Measurements from ENCODE around the gene MRPL33. TPM values are rescaled to one million over a fixed set of nuclear protein-coding genes. Genes with fewer than 3 reads are reported as not detected.

MRPL33 gene
- total RNA-seq, 4 donors from 2014 or later: 216 to 448 (median 360) TPM

DNA sequence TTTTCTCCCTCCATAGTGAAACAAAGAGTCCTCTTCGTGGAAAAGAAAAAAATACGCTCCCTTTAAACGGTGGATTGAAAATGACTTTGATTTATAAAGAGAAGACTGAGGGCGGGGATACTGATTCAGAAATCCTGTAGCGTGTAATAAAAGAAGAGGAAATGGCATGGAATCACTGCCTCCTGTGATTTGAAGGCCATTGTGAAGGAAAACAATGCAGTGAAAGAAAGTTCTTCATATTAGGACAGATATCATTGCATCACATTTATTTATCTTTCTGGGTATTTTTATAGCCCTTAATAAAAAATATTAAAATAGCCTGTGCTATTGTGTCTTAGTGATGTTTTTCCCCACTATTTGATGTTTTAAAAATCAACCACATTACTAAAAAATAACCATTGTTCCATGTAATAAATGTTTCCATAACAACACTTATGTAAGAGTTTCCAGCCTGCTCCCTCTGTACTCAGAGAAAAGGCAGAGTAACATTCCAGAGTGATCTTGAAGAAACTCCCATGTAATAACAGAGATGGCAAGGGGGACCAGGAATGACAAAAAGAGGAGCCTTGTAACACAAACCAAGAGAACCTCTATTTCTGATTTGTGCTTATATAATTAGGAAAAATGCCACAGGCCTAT lies 8.0 kb downstream of the MRPL33 start:
- 24 to 43% methylated on average over 5 of the region's 5 CpGs for WGBS, 2 donors (ENCODE audit: low coverage in 1 of 2)
- peaks cover 4 to 65% (median 33%) of the 10 kb centered on the region in 3 donors for H3K4me1 ChIP-seq

DNA sequence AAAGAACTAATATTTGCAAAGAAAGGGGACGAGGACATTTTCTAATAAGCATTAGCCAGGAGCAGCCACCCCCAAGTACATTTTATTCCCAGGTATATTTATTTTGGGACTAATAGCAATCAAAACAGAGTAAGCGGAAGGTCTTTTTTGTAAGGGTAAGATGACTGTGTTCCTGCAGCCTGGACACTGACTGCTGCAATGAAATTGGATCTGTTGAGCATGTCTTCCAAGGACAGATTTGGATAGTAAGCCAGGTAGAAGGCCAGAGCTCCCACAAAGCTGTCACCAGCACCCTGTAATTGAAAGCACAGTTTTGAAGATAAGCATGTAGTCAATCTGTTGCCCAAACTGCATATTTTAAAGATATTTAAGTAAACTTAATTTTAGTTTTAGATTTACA lies 10.0 kb downstream of the MRPL33 start:
- no peaks in the 10 kb centered on the region for H3K36me3 ChIP-seq
- no peaks in the 10 kb centered on the region for H3K27me3 ChIP-seq
- ATAC-seq: no peak
- peaks cover 4 to 46% (median 28%) of the 10 kb centered on the region in 3 donors for H3K4me1 ChIP-seq
- no peak overlapping the region for H3K4me3 ChIP-seq
- H3K27ac ChIP-seq: peak overlapping the region; percentile 39 to 95 (median 67)
- 85 to 94% methylated on average over 2 of the region's 2 CpGs for WGBS, 2 donors (ENCODE audit: low coverage in 1 of 2)
- no peaks in the 10 kb centered on the region for H3K9me3 ChIP-seq
- TF ChIP-seq POLR2A (IDR thresholded peaks at IDR 0.05): no peak

More for the DNA sequence above, 8.0 kb downstream of the MRPL33 start:
- Histone ChIP-seq H3K27ac (peak overlapping the region; percentile 85 to 99 (median 94)), H3K9me3 (no peaks in the 10 kb centered on the region), H3K36me3 (peaks cover 0 to 4% of the 10 kb centered on the region in 2 donors), H3K4me3 (no peak overlapping the region), H3K27me3 (no peaks in the 10 kb centered on the region)
- ATAC-seq: peak; percentile 58
- TF ChIP-seq POLR2A (IDR thresholded peaks at IDR 0.05): no peak
- TF ChIP-seq EP300 (IDR thresholded peaks at IDR 0.05): no peak
- no peak for TF ChIP-seq CTCF (IDR thresholded peaks at IDR 0.05)
- no peak for TF ChIP-seq POLR2AphosphoS5 (IDR thresholded peaks at IDR 0.05)

DNA sequence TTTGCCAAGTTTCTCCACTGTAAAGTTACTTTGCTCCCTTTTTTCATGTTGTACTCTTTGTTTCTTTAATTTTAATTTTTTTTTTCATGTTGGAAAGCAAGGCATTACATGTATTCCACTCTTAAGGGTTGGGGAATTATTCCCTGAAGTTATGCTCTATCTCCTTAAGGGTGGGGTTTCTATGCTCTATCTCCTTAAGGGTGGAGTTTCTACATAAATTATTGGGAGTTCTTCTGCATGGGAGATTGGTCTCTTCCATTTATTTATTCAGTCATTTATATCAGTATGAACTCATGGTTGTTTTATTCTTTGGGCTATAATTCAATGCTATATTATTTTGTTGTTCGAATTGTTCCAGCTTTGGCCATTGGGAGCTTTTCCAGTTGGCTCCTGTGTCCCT lies 11.2 kb downstream of the MRPL33 start:
- peak overlapping the region in 1 of 4 donors; percentile 94 for H3K27ac ChIP-seq
- ATAC-seq: no peak
- WGBS, 2 donors (ENCODE audit: low coverage in 1 of 2): 80% methylated on average over 1 of the region's 1 CpG; no CpG with 5 or more reads in 1 of the 2 donors
- no peak overlapping the region for H3K4me3 ChIP-seq
- H3K36me3 ChIP-seq: no peaks in the 10 kb centered on the region
- H3K27me3 ChIP-seq: no peaks in the 10 kb centered on the region
- TF ChIP-seq CTCF (IDR thresholded peaks at IDR 0.05) (no peak), POLR2AphosphoS5 (IDR thresholded peaks at IDR 0.05) (no peak), EP300 (IDR thresholded peaks at IDR 0.05) (no peak), POLR2A (IDR thresholded peaks at IDR 0.05) (no peak)
- H3K4me1 ChIP-seq: peaks cover 4 to 34% (median 20%) of the 10 kb centered on the region in 3 donors
- no peaks in the 10 kb centered on the region for H3K9me3 ChIP-seq

DNA sequence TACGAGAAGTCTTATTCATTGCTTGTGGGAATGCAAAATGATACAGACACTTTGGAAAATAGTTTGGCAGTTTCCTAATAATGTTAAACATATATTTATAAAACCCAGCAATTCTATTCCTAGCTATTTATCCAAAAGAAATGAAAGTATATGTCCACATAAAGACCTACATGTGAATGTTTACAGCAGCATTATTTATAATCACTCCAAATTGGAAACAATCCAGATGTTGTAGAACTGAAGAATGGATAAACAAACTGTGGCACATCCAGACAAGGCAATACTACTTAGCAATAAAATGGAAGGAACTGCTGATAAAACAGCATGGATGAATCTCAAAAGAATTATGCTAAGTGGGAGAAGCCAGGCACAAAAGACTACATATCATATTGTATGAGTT lies 19.3 kb downstream of the MRPL33 start:
- ATAC-seq: no peak
- TF ChIP-seq POLR2A (IDR thresholded peaks at IDR 0.05): no peak
- no peak for TF ChIP-seq EP300 (IDR thresholded peaks at IDR 0.05)
- TF ChIP-seq CTCF (IDR thresholded peaks at IDR 0.05): no peak
- TF ChIP-seq POLR2AphosphoS5 (IDR thresholded peaks at IDR 0.05): no peak
- H3K4me3 ChIP-seq: no peak overlapping the region
- H3K9me3 ChIP-seq: no peaks in the 10 kb centered on the region
- H3K36me3 ChIP-seq: no peaks in the 10 kb centered on the region
- H3K27me3 ChIP-seq: no peaks in the 10 kb centered on the region
- 89 to 91% methylated on average over 1 of the region's 1 CpG for WGBS, 2 donors (ENCODE audit: low coverage in 1 of 2)
- peaks cover 4 to 11% (median 4%) of the 10 kb centered on the region in 3 donors for H3K4me1 ChIP-seq
- H3K27ac ChIP-seq: no peak overlapping the region

DNA sequence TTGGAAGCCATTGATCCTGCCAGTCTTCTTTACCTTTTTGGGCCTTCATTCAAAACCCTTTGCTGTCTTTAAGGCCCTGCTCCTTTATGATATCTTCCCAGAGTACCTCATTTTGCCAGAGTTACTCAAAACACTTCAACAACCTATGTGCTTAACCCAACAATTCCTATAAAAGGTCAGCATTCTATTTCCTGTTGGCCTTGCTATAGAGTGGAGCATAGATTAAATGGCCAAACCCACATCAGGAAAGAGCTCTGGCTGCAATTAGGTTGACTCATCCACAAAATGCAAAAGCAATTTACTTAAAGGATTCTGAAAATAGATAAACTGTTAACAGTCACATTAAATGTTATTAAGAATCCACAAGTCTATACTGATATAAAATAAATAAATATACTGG lies 21.2 kb downstream of the MRPL33 start:
- no peaks in the 10 kb centered on the region for H3K9me3 ChIP-seq
- H3K36me3 ChIP-seq: no peaks in the 10 kb centered on the region
- peak overlapping the region in 1 of 4 donors; percentile 19 for H3K27ac ChIP-seq
- no peak for ATAC-seq
- H3K4me3 ChIP-seq: no peak overlapping the region
- H3K4me1 ChIP-seq: peaks cover 10 to 31% (median 16%) of the 10 kb centered on the region in 3 donors
- TF ChIP-seq CTCF (IDR thresholded peaks at IDR 0.05) (no peak), EP300 (IDR thresholded peaks at IDR 0.05) (no peak), POLR2A (IDR thresholded peaks at IDR 0.05) (no peak), POLR2AphosphoS5 (IDR thresholded peaks at IDR 0.05) (no peak)
- no peaks in the 10 kb centered on the region for H3K27me3 ChIP-seq

Measured in gastroesophageal sphincter (tissue), 4 donors.